OCI-LY1 (cell line): ENCODE results near the gene STAG1.

Experiments
- EZH2 ChIP-seq: fragments of 200-600 bp; sonication (generic), shearing (Covaris generic); IDR thresholded peaks from 2 replicates; pipeline ENCODE4 v1.8.0; 2017; ENCODE audit warnings: borderline replicate concordance, mixed run types, mild to moderate bottlenecking, antibody characterized with exemption, low read length, moderate library complexity, mixed read lengths
- TF ChIP-seq, protein P1 (sequence below): fragments of 200-600 bp; sonication (generic), shearing (Covaris generic); IDR thresholded peaks from 2 replicates; pipeline ENCODE4 v1.5.1; 2017; ENCODE audit warnings: mild to moderate bottlenecking, antibody characterized with exemption, low read length, moderate library complexity, mixed read lengths

DNA sequence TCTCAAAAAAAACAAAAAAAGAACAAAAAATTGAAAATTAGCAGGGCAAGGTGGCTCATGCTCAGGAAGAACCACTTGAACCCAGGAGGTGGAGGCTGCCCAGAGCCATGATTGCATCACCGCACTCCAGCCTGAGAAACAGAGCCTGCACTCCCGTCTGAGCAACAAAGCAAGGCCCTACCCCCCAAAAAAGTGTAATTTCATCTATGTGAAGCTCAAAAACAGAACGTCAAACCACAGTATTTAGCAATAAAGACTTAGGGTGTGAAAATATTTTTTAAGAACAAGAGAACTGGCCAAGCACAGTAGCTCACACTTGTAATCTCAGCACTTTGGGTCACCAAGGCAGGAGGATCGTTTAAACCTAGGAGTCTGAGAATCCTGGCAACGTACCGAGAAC lies 38.2 kb downstream of the STAG1 start:
- TF ChIP-seq, protein P1, sequence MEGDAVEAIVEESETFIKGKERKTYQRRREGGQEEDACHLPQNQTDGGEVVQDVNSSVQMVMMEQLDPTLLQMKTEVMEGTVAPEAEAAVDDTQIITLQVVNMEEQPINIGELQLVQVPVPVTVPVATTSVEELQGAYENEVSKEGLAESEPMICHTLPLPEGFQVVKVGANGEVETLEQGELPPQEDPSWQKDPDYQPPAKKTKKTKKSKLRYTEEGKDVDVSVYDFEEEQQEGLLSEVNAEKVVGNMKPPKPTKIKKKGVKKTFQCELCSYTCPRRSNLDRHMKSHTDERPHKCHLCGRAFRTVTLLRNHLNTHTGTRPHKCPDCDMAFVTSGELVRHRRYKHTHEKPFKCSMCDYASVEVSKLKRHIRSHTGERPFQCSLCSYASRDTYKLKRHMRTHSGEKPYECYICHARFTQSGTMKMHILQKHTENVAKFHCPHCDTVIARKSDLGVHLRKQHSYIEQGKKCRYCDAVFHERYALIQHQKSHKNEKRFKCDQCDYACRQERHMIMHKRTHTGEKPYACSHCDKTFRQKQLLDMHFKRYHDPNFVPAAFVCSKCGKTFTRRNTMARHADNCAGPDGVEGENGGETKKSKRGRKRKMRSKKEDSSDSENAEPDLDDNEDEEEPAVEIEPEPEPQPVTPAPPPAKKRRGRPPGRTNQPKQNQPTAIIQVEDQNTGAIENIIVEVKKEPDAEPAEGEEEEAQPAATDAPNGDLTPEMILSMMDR = no peak
- TF ChIP-seq EZH2 = no peak
